GM12878 (cell line): ENCODE data around the gene FMOD. TPM values are rescaled to one million over a fixed set of nuclear protein-coding genes. Genes with fewer than 3 reads are reported as not detected.
"Not testable (repeated sequence)": the region's sequence is repeated elsewhere in the genome, so short reads cannot be mapped to it uniquely, and the experiment has no call there.

Experiments
- ATAC-seq: fragments of 200-7000 bp; cut with Tn5 transposase; 3 replicates; pipeline ENCODE4 v1.9.1; 2020; ENCODE audit warnings: mild to moderate bottlenecking, moderate library complexity
- BruUV-seq: library from RNA; stranded (reverse); fragments of 400-500 nt; replicated peaks from 2 replicates; lab custom pipeline; 2021; lab: Mats Ljungman, UMichigan
- CTCF ChIA-PET: fragments of 300-600 bp; sonication (Branson Sonifier 250); formaldehyde crosslinking; extraction: SDS; loops from one replicate; lab custom pipeline; 2021; ENCODE audit warnings: inconsistent platforms; lab: Yijun Ruan, JAX
- POLR2A ChIA-PET: fragments of 350-600 bp; formaldehyde crosslinking; extraction: SDS; loops from one replicate; lab custom pipeline; 2021; ENCODE audit warnings: inconsistent platforms; lab: Charles Lee
- RAD21 ChIA-PET: fragments of 300-600 bp; sonication (Branson Sonifier 250); formaldehyde crosslinking; loops from one replicate; lab custom pipeline; 2023; ENCODE audit warnings: antibody characterized with exemption; ENCODE audit not compliant: unreplicated experiment; lab: Charles Lee
- SMC1A ChIA-PET: fragments of 300-600 bp; sonication (Branson Sonifier 250); formaldehyde crosslinking; loops from one replicate; lab custom pipeline; 2023; ENCODE audit not compliant: unreplicated experiment, uncharacterized antibody; lab: Charles Lee
- DNase-seq: peaks from one replicate; pipeline ENCODE4 v3.0.0-alpha.2; 2011; ENCODE audit warnings: low read depth, low spot score
- FAIRE-seq: peaks from 3 replicates; lab custom pipeline; 2011; peaks lifted over from hg19 to GRCh38; lab: Jason Lieb, UNC
- H2AFZ ChIP-seq: 2 replicates; pipeline ENCODE4 v1.6.0; 2011; ENCODE audit warnings: low read depth, low read length, control low read depth; ENCODE audit not compliant: control insufficient read depth
- H3K27ac ChIP-seq: 2 replicates; pipeline ENCODE4 v1.5.1; 2011; ENCODE audit warnings: control low read depth; ENCODE audit not compliant: control insufficient read depth, insufficient read depth
- H3K27me3 ChIP-seq, 2 experiments: replicated peaks in 1 of 2; 2 replicates each; pipeline versions ENCODE4 v1.6.0 to v1.6.1; 2011; ENCODE audit warnings: low read length in 1 of 2; ENCODE audit not compliant: control insufficient read depth in 2 of 2, insufficient read depth in 2 of 2
- H3K36me3 ChIP-seq, 2 experiments: 2 replicates each; pipeline ENCODE4 v1.5.1; 2011; ENCODE audit warnings: low read length in 1 of 2; ENCODE audit not compliant: control insufficient read depth in 2 of 2, insufficient read depth in 2 of 2
- H3K4me1 ChIP-seq: 2 replicates; pipeline ENCODE4 v1.6.1; 2011; ENCODE audit warnings: mild to moderate bottlenecking, low read length, moderate library complexity, mixed read lengths; ENCODE audit not compliant: control insufficient read depth, insufficient read depth
- H3K4me2 ChIP-seq: 2 replicates; pipeline ENCODE4 v1.6.0; 2011; ENCODE audit warnings: control low read depth; ENCODE audit not compliant: control insufficient read depth, insufficient read depth
- H3K4me3 ChIP-seq: fragments of 200-600 bp; sonication (generic); 2 replicates; pipeline ENCODE4 v1.5.1; 2016
- H3K79me2 ChIP-seq: 2 replicates; pipeline ENCODE4 v1.6.0; 2011; ENCODE audit warnings: low read length; ENCODE audit not compliant: control insufficient read depth, insufficient read depth
- H3K9ac ChIP-seq: 2 replicates; pipeline ENCODE4 v1.8.0; 2011; ENCODE audit warnings: low read length, control low read depth, mixed read lengths; ENCODE audit not compliant: control insufficient read depth, insufficient read depth
- H3K9me3 ChIP-seq: replicated peaks from 3 replicates; pipeline ENCODE4 v1.5.1; 2011; ENCODE audit warnings: mild to moderate bottlenecking, low read length; ENCODE audit not compliant: control insufficient read depth, insufficient read depth
- H4K20me1 ChIP-seq: 2 replicates; pipeline ENCODE4 v1.6.0; 2011; ENCODE audit not compliant: control insufficient read depth, insufficient read depth
- RELA ChIP-seq: fragments of 450-650 bp; IDR thresholded peaks from 2 replicates; pipeline ENCODE4 v1.8.0; 2014; ENCODE audit warnings: borderline replicate concordance; ENCODE audit not compliant: partially characterized antibody
- TARDBP ChIP-seq: IDR thresholded peaks from 2 replicates; pipeline ENCODE4 v1.6.1; 2016; ENCODE audit warnings: borderline replicate concordance
- WRNIP1 ChIP-seq: IDR thresholded peaks from 2 replicates; pipeline ENCODE4 v1.6.1; 2011; ENCODE audit warnings: low read depth, low read length, improper control_type of control experiment, borderline replicate concordance
- WGBS: methylation state at CpG from one replicate; pipeline ENCODE4 v1.1.6; 2016; ENCODE audit warnings: low lambda C conversion rate; ENCODE audit not compliant: insufficient replicate concordance, insufficient coverage; ENCODE audit errors: missing lambda C conversion rate; 5-methylcytosine and 5-hydroxymethylcytosine counted together
- in situ Hi-C: fragments of 300-500 bp; cut with MboI; formaldehyde crosslinking; loops from 9 replicates; pipeline ENCODE4 v1.14.3; 2018; ENCODE audit warnings: mixed read lengths
- intact Hi-C: fragments of 100-400 bp; cut with micrococcal nuclease; formaldehyde crosslinking; loops from one replicate; pipeline ENCODE4 v1.14.2; 2022; ENCODE audit not compliant: unreplicated experiment
- polyA plus RNA-seq, 11 experiments: library from polyadenylated mRNA; depleted of rRNA in 4 of 11; unstranded in 6 of 11; stranded (reverse) in 5 of 11; fragments of >200 nt; fragmentation: Nextera tagmentation in 4 of 11; fragmentation: Illumina TruSeq in 1 of 11; extraction: Ambion mirVana in 4 of 11; extraction: Trizol in 1 of 11; gene quantifications; 1 replicate in 1 of 11; 2 replicates in 10 of 11; pipeline versions ENCODE4 v1.2.1 to v1.2.3, GENCODE V29; 2011 to 2016; ENCODE audit warnings: inconsistent platforms in 2 of 11, missing spikeins in 2 of 11, low read depth in 1 of 11
- total RNA-seq, 4 experiments: library from RNA; depleted of rRNA in 3 of 4; stranded (reverse); fragments of >200 nt in 3 of 4; fragmentation: Illumina TruSeq in 1 of 4; extraction: Trizol in 1 of 4; gene quantifications; 2 replicates each; pipeline versions ENCODE4 v1.2.1 to v1.2.3, GENCODE V29; 2013 to 2021
- TF ChIP-seq, protein P1 (sequence below): IDR thresholded peaks from 2 replicates; pipeline ENCODE4 v1.6.1; 2011; ENCODE audit warnings: borderline replicate concordance, low read depth, mild to moderate bottlenecking, moderate library complexity, mixed read lengths, low read length; ENCODE audit not compliant: insufficient read depth; ENCODE audit errors: extremely low read length
- TF ChIP-seq, protein P2 (sequence below): IDR thresholded peaks from 2 replicates; pipeline ENCODE4 v1.6.1; 2012; ENCODE audit warnings: improper control_type of control experiment, low read depth, low read length; ENCODE audit not compliant: insufficient replicate concordance
- TF ChIP-seq, protein P3 (sequence below): fragments of 450-650 bp; IDR thresholded peaks from 2 replicates; pipeline ENCODE4 v1.6.1; 2017; ENCODE audit warnings: mild to moderate bottlenecking, moderate library complexity

Gene FMOD
- total and polyA plus RNA-seq, 10 of the 15 experiments (the other 5 are each of a cell fraction or from before 2014, with no cell fraction given): 0.03 to 0.26 (median 0.11) TPM; not detected in 7

- TF ChIP-seq WRNIP1 (no peak), RELA (no peak), TARDBP (no peak)
- TF ChIP-seq, protein P1, sequence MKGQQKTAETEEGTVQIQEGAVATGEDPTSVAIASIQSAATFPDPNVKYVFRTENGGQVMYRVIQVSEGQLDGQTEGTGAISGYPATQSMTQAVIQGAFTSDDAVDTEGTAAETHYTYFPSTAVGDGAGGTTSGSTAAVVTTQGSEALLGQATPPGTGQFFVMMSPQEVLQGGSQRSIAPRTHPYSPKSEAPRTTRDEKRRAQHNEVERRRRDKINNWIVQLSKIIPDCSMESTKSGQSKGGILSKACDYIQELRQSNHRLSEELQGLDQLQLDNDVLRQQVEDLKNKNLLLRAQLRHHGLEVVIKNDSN: no peak
- TF ChIP-seq, protein P2, sequence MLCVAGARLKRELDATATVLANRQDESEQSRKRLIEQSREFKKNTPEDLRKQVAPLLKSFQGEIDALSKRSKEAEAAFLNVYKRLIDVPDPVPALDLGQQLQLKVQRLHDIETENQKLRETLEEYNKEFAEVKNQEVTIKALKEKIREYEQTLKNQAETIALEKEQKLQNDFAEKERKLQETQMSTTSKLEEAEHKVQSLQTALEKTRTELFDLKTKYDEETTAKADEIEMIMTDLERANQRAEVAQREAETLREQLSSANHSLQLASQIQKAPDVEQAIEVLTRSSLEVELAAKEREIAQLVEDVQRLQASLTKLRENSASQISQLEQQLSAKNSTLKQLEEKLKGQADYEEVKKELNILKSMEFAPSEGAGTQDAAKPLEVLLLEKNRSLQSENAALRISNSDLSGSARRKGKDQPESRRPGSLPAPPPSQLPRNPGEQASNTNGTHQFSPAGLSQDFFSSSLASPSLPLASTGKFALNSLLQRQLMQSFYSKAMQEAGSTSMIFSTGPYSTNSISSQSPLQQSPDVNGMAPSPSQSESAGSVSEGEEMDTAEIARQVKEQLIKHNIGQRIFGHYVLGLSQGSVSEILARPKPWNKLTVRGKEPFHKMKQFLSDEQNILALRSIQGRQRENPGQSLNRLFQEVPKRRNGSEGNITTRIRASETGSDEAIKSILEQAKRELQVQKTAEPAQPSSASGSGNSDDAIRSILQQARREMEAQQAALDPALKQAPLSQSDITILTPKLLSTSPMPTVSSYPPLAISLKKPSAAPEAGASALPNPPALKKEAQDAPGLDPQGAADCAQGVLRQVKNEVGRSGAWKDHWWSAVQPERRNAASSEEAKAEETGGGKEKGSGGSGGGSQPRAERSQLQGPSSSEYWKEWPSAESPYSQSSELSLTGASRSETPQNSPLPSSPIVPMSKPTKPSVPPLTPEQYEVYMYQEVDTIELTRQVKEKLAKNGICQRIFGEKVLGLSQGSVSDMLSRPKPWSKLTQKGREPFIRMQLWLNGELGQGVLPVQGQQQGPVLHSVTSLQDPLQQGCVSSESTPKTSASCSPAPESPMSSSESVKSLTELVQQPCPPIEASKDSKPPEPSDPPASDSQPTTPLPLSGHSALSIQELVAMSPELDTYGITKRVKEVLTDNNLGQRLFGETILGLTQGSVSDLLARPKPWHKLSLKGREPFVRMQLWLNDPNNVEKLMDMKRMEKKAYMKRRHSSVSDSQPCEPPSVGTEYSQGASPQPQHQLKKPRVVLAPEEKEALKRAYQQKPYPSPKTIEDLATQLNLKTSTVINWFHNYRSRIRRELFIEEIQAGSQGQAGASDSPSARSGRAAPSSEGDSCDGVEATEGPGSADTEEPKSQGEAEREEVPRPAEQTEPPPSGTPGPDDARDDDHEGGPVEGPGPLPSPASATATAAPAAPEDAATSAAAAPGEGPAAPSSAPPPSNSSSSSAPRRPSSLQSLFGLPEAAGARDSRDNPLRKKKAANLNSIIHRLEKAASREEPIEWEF: no peak
- TF ChIP-seq, protein P3, sequence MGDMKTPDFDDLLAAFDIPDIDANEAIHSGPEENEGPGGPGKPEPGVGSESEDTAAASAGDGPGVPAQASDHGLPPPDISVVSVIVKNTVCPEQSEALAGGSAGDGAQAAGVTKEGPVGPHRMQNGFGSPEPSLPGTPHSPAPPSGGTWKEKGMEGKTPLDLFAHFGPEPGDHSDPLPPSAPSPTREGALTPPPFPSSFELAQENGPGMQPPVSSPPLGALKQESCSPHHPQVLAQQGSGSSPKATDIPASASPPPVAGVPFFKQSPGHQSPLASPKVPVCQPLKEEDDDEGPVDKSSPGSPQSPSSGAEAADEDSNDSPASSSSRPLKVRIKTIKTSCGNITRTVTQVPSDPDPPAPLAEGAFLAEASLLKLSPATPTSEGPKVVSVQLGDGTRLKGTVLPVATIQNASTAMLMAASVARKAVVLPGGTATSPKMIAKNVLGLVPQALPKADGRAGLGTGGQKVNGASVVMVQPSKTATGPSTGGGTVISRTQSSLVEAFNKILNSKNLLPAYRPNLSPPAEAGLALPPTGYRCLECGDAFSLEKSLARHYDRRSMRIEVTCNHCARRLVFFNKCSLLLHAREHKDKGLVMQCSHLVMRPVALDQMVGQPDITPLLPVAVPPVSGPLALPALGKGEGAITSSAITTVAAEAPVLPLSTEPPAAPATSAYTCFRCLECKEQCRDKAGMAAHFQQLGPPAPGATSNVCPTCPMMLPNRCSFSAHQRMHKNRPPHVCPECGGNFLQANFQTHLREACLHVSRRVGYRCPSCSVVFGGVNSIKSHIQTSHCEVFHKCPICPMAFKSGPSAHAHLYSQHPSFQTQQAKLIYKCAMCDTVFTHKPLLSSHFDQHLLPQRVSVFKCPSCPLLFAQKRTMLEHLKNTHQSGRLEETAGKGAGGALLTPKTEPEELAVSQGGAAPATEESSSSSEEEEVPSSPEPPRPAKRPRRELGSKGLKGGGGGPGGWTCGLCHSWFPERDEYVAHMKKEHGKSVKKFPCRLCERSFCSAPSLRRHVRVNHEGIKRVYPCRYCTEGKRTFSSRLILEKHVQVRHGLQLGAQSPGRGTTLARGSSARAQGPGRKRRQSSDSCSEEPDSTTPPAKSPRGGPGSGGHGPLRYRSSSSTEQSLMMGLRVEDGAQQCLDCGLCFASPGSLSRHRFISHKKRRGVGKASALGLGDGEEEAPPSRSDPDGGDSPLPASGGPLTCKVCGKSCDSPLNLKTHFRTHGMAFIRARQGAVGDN: no peak
- TF ChIP-seq, all 136 proteins: peak for 0
Observed at GRCh38 chr1:203316626-203317093, 34.3 kb downstream of the FMOD start (continued).

GRCh38 chr1:203314025-203314759, 36.7 kb downstream of the FMOD start:
- in situ Hi-C loops, H3K9ac ChIP-seq, H3K36me3 ChIP-seq, ATAC-seq, H4K20me1 ChIP-seq, intact Hi-C loops, H3K4me2 ChIP-seq, H3K27ac ChIP-seq, DNase-seq, FAIRE-seq, H2AFZ ChIP-seq, H3K9me3 ChIP-seq, BruUV-seq, H3K27me3 ChIP-seq, H3K4me3 ChIP-seq: not testable (repeated sequence)
- ChIA-PET SMC1A (interaction anchor here (3.1 to 9.7 kb wide), 3 partner anchors 10 to 24 kb away, joined by 25 to 406 read pairs (median 171); no protein-coding TSS in a partner anchor), RAD21 (interaction anchor here (9.7 kb wide), 2 partner anchors 10 to 33 kb away, joined by 351 to 470 read pairs; no protein-coding TSS in a partner anchor), POLR2A (interaction anchor here (9.7 to 10.0 kb wide), 2 partner anchors 10 to 32 kb away, joined by 370 to 393 read pairs; no protein-coding TSS in a partner anchor), CTCF (interaction anchor here (1.0 to 9.4 kb wide), 3 partner anchors 13 to 24 kb away, joined by 3 to 194 read pairs (median 12); no protein-coding TSS in a partner anchor)
- peaks cover 12% of the 10 kb centered on the region for H3K79me2 ChIP-seq
- peaks cover 16% of the 10 kb centered on the region for H3K4me1 ChIP-seq
- WGBS: 96% methylated on average over 4 of the region's 4 CpGs
